ENCODE data around the gene SLC29A2.
"Not testable (repeated sequence)": the region's sequence is repeated elsewhere in the genome, so short reads cannot be mapped to it uniquely, and the experiment has no call there.

The SLC29A2 gene

GRCh38 chr11:66380264-66380663, 8.7 kb upstream of the SLC29A2 start:
- not testable (repeated sequence) for DNase-seq

DNA sequence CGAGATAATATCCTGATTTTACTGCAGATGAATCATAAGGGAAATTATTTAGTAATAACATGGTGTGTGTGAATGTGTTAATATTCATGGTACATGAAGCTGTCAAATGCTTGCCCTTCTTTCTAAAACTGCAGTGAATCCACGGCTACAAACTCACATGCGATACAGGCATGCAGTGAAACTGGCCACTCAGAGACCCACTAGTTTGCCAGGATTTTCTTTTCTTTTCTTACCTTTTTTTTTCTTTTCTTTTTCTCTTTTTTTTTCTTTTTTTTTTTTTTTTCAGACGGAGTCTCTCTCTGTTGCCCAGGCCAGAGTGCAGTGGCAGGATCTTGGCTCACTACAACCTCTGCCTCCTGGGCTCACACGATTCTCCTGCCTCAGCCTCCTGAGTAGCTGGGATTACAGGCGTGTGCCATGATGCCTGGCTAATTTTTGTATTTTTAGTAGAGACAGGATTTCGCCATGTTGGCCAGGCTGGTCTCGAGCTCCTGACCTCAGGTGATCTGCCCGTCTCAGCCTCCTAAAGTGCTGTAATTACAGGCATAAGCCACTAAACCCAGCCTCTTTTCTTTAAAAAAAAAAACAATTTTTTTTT, 2.2 kb upstream of the SLC29A2 start:
- not testable (repeated sequence) for DNase-seq

GRCh38 chr11:66373265-66373664, 1.7 kb upstream of the SLC29A2 start:
- no peak for DNase-seq

DNA sequence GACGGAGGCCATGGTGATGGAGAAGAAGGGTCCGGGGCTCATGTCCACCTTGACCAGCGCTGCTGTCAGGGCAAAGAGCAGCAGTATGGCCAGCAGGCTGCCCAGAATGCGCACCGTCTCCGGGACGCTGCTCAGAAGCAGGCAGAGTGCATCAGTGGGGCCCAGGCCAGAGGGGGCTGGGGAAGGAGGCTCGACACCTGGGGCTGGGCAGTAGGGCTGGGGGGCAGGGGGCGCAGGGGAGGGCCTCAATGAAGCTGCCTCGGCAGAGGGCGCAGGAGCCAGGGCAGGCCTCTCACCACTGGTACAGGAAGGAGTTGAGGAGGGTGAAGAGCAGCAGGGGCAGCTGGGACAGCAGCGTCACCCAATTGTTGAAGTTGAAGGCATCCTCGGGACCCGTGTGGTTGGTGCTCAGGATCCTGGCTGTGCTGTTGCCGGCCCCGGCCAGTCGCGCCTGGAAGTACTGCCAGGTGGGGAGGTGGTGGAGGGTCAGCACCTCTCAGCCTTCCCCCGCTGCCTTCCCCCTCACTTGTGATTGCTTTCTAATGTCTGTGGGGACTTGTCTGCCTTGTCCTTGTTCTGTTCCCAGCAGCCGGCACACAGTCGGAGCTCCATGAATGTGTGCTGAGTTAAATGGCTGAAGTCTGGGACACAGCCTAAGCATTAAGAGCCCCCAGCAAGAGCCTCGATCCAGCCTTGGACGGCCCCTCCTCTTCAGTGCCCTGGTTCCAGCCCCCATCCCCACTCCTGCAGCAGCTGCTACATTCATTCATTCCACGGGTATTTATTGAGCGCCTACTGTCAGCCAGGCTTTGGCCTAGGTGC, 2.3 kb downstream of the SLC29A2 start:
- DNase-seq = no peak

GRCh38 chr11:66368484-66368883, 3.1 kb downstream of the SLC29A2 start:
- DNase-seq = no peak

DNA sequence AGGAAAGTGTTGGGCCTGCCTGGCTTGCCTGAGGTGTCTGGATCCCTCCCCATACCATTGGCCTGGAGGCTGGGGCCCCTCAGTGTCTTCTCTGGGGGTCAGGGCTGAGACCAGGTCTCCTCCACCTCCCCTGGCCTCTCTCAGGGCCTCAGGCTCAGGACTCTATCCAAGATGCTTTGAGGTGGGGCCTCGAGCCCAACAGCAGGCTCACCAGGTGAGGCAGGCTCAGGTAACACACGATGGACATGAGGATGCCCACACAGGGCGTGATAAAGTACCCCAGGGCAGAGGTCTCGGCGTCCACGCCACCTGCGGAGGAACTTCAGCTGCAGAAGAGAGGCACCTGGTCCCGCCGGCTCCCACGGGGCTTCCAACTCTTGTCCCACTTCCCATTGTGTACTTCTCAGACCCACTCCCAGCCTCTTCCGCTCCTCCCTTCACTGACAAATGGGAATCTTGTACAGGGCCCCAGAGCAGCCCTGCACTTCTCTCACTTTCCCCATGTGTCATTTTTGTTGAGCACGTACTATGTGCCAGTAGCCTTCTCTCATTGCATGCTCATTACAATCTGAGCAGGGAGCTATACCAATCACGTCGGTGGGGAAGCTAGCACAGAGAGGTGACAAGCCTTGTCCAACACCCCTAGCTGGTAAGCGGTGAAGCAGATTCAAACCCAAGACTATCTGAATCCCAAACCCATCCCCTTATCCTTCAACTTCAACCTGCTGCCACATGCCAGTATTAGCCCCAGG, 3.8 kb downstream of the SLC29A2 start:
- no peak for DNase-seq

- DNase-seq = no peak
Measured at GRCh38 chr11:66366844-66367477, 4.6 kb downstream of the SLC29A2 start.

- DNase-seq = no peak
Measured at GRCh38 chr11:66365711-66366619, 5.6 kb downstream of the SLC29A2 start.

DNA sequence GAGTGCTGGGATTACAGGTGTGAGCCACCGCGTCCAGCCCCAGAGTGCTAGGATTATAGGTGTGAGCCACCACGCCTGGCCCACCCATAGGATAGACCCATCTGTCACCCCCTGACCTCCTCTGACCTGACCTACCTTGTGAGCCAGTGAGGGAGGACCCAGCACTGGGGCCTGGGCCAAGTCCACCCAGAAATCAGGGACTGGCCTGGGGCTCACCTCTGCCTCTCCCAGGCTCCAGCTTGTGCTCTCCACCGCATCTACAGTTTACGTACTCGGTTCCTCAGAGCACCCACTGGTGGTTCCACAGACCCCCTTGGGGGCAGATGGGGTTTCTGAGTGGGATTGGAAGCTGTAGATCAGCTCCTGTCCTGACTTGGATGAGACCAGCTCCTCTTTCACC, 6.4 kb downstream of the SLC29A2 start:
- DNase-seq = no peak

GRCh38 chr11:66363805-66364535, 7.6 kb downstream of the SLC29A2 start:
- DNase-seq = no peak

GRCh38 chr11:66363187-66363601, 8.4 kb downstream of the SLC29A2 start:
- no peak for DNase-seq

- DNase-seq = no peak
Measured at GRCh38 chr11:66362481-66363147, 8.9 kb downstream of the SLC29A2 start.

- no peak for DNase-seq
Measured at GRCh38 chr11:66361502-66361941, 10.0 kb downstream of the SLC29A2 start.

- no peak for DNase-seq
Measured at GRCh38 chr11:66360406-66361073, 11.0 kb downstream of the SLC29A2 start.

DNA sequence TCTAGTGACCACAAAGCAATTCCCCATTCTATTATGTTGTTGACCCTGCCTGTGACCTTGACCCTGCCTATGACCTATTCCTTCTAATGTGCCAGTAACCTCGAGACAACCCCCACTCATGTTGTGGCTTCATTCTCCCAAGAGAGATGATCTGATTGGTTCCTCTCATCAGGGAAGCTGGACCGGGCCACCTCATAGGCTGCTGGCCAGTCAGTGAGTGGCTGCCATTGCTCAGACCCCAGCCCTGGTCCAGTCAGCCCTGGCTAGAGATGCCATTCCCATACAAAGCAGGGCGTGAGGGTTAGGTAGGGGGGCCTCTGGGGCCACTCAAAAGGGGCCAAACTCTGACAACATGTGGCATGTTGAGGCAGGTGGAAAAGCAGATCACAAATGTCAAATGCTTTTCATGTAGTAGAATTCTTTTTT, 11.9 kb downstream of the SLC29A2 start:
- DNase-seq = no peak

DNA sequence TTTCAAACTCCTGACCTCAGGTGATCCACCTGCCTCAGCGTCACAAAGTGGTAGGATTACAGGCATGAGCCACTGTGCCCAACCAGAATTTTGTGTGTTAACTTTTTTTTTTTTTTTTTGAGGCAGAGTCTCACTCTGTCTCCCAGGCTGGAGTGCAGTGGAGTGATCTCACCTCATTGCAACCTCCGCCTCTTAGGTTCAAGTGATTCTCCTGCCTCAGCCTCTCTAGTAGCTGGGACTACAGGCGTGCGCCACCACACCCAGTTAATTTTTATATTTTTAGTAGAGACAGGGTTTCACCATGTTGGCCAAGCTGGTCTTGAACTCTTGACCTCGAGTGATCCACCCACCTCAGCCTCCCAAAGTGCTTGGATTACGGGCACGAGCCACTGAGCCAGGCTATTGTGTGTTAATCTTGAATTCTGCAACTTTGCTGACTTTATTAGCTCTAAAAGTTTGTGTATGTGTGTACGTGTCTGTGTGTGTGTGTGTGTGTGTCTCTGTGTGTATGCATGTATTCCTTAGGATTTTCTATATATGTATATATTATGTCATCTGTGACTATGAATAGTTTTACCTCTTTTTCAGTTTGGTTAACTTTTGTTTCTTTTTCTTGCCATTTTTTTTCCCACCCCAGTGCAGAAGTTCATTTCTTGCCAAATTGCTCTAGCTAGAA, 20.9 kb downstream of the SLC29A2 start:
- not testable (repeated sequence) for DNase-seq

DNA sequence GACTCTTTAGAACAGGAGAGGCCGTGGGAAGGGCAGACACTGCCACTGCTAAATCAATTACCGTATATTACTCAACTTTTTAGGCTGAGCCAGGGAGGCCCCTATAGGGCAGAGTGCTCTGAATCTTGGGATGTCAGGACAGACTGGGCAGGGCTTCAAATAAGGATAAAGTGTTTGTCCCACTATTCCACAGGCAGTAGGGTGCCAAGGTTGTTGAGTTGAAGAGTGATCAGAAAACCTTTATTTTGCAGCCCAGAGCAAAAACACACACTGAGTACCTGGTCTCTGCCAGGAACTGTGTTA, 22.5 kb downstream of the SLC29A2 start:
- no peak for DNase-seq

DNA sequence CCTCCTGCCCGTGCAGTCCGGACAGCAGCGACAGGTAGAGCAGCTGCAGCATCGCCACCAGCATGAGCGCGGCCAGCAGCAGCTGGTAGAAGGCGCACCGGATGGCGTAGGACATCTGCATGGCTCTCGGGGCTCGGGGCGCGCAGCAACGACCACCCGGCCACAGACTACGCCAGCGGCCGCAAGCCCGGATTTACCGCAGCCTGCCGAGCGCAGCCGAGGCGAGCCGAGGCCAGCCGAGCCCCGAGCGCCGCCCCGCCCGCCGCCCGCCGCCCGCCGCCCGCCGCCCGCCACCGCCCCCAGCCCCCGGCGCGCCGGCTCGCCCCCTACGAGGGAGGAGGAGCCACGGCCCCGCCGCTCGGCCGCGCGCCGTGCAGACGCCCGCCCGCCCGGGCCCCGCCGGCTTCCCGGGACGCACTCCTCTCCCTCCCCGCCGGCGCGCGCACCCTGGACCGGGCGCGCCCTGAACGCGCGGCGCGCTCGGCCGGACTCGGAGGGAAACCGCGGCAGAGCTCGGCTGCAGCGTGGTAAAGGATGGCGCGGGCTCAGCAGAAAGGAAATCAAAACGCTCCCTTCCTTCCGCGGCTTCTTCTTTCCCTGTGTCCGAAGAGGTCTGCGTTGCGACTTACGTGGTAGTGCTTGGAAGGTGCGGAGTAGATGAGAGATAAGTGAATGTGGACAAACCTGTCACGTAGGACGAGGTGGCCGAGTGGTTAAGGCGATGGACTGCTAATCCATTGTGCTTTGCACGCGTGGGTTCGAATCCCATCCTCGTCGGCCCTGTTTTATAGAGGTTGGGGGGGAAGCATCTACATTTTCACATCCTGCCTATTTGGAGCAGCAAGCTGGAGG, 23.9 kb downstream of the SLC29A2 start, which contains the start of gene B4GAT1:
Gene B4GAT1 (minus strand): TSS at position 205 of the 852 bp plus-strand sequence. CDS start 84 bp downstream, at position 121.
- DNase-seq = peak; percentile 50
